Loucy (cell line): ENCODE measurements around the gene E4F1.

Source experiments
- EZH2phosphoT487 ChIP-seq: fragments of 200-600 bp; IDR thresholded peaks from 2 replicates; pipeline ENCODE4 v1.6.1; 2018; ENCODE audit warnings: antibody characterized with exemption, mild to moderate bottlenecking, moderate library complexity, borderline replicate concordance
- TF ChIP-seq, protein P1 (sequence below): fragments of 200-600 bp; sonication (generic); conservative IDR thresholded peaks from 2 replicates; pipeline ENCODE4 v1.5.1; 2014; ENCODE audit warnings: mild to moderate bottlenecking, antibody characterized with exemption, low read length

DNA sequence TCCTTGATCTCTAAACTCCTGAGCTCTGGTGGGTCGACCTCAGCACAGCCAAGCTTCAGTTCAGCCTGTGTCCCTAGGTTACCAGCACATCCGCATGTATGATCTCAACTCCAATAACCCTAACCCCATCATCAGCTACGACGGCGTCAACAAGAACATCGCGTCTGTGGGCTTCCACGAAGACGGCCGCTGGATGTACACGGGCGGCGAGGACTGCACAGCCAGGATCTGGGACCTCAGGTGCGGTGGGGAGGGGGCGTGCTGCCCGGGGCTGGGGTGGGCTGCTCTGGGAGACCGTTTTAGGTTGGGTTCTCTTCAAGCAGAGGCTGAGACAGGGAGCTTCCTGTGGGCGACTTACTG, 17.0 kb upstream of the E4F1 start:
- TF ChIP-seq, protein P1, sequence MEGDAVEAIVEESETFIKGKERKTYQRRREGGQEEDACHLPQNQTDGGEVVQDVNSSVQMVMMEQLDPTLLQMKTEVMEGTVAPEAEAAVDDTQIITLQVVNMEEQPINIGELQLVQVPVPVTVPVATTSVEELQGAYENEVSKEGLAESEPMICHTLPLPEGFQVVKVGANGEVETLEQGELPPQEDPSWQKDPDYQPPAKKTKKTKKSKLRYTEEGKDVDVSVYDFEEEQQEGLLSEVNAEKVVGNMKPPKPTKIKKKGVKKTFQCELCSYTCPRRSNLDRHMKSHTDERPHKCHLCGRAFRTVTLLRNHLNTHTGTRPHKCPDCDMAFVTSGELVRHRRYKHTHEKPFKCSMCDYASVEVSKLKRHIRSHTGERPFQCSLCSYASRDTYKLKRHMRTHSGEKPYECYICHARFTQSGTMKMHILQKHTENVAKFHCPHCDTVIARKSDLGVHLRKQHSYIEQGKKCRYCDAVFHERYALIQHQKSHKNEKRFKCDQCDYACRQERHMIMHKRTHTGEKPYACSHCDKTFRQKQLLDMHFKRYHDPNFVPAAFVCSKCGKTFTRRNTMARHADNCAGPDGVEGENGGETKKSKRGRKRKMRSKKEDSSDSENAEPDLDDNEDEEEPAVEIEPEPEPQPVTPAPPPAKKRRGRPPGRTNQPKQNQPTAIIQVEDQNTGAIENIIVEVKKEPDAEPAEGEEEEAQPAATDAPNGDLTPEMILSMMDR = no peak
- TF ChIP-seq EZH2phosphoT487 = no peak
